NCI-H1417 (cell line): ENCODE data around the gene THSD7A.
A peak's percentile ranks its signal among the peaks of the same experiment; 100 is the strongest.
"Not testable (repeated sequence)": the region's sequence is repeated elsewhere in the genome, so short reads cannot be mapped to it uniquely, and the experiment has no call there.

ENCODE experiments used
- DNase-seq, 3 experiments: peaks; one replicate each; lab custom pipeline; 2025; lab: John Stamatoyannopoulos, UW

The THSD7A gene

GRCh38 chr7:11579141-11579540, 252.9 kb downstream of the THSD7A start:
- no peak for DNase-seq

- no peak for DNase-seq
Observed at GRCh38 chr7:11576310-11576709, 255.7 kb downstream of the THSD7A start.

GRCh38 chr7:11573128-11573750, 258.8 kb downstream of the THSD7A start:
- no peak for DNase-seq

- DNase-seq = no peak
Observed at GRCh38 chr7:11570922-11571550, 261.0 kb downstream of the THSD7A start.

- DNase-seq = no peak
Observed at GRCh38 chr7:11570205-11570604, 261.8 kb downstream of the THSD7A start.

GRCh38 chr7:11567571-11567970, 264.4 kb downstream of the THSD7A start:
- no peak for DNase-seq

- peak in 1 of 3 experiments; percentile 32 for DNase-seq
Observed at GRCh38 chr7:11557627-11558026, 274.4 kb downstream of the THSD7A start.

GRCh38 chr7:11552676-11553296, 279.2 kb downstream of the THSD7A start:
- peak in 2 of 3 experiments; percentile 60 to 90 for DNase-seq

- no peak for DNase-seq
Observed at GRCh38 chr7:11551470-11551869, 280.5 kb downstream of the THSD7A start.

GRCh38 chr7:11548532-11548931, 283.5 kb downstream of the THSD7A start:
- DNase-seq = no peak

- no peak for DNase-seq
Observed at GRCh38 chr7:11541330-11541729, 290.7 kb downstream of the THSD7A start.

- no peak for DNase-seq
Observed at GRCh38 chr7:11540271-11540761, 291.7 kb downstream of the THSD7A start.

GRCh38 chr7:11539853-11540252, 292.1 kb downstream of the THSD7A start:
- DNase-seq = no peak

- no peak for DNase-seq
Observed at GRCh38 chr7:11538751-11539299, 293.2 kb downstream of the THSD7A start.

GRCh38 chr7:11533229-11533820, 298.7 kb downstream of the THSD7A start:
- peak in 2 of 3 experiments; percentile 4 to 9 for DNase-seq

- DNase-seq = no peak
Observed at GRCh38 chr7:11529382-11529781, 302.6 kb downstream of the THSD7A start.

GRCh38 chr7:11527707-11528106, 304.3 kb downstream of the THSD7A start:
- no peak for DNase-seq

GRCh38 chr7:11524476-11525397, 307.3 kb downstream of the THSD7A start:
- DNase-seq = peak; percentile 16 to 75 (median 25)

GRCh38 chr7:11521964-11522499, 310.0 kb downstream of the THSD7A start:
- DNase-seq = not testable (repeated sequence)

- DNase-seq = no peak
Observed at GRCh38 chr7:11517853-11518252, 314.1 kb downstream of the THSD7A start.

GRCh38 chr7:11516328-11516727, 315.7 kb downstream of the THSD7A start:
- DNase-seq = peak in 1 of 3 experiments; percentile 9
